ENCODE measurements around the gene STN1.

STN1 gene

DNA sequence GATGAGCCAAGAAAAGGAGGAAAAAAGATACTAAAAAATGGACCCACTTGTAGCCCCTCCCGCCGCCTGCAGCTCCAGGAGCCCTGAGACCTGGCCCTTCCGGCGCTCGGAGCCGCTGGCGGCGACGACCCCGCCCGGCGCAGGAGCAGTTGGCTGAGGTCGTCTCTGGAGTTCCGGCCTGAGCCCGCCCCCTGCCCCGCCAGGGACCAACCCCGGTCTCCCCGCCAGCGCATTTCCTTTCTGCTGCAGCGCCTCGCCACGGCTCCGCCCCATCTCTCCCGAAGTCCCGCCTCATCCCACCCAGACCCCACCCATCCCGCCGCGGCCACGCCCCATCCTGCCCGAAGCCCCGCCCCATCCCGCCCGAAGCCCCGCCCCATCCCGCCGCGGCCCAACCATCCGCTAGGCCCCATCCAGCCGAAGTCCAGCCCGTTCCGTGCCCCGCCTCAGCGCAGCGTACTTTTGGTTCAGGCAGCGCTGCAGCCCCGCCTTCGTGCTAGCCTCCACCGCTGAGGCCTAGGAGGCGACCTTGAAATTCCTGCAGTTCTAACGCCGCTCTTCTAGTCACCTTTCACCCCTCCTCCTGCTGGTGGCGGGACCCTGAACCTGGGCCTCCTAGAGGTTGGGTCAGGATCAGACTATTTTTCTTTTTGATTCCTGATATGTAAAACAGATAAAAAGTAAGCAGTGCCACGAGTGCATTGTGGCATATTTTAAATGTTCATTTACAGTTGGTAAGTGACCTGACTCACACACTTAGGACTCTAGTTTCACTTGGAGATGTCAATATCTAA lies at the start of gene STN1:
STN1 (minus strand) TSS at position 132 of the 794 bp plus-strand sequence. CDS start 590 bp downstream, outside the sequence.
- peak; percentile 96 for DNase-seq

DNA sequence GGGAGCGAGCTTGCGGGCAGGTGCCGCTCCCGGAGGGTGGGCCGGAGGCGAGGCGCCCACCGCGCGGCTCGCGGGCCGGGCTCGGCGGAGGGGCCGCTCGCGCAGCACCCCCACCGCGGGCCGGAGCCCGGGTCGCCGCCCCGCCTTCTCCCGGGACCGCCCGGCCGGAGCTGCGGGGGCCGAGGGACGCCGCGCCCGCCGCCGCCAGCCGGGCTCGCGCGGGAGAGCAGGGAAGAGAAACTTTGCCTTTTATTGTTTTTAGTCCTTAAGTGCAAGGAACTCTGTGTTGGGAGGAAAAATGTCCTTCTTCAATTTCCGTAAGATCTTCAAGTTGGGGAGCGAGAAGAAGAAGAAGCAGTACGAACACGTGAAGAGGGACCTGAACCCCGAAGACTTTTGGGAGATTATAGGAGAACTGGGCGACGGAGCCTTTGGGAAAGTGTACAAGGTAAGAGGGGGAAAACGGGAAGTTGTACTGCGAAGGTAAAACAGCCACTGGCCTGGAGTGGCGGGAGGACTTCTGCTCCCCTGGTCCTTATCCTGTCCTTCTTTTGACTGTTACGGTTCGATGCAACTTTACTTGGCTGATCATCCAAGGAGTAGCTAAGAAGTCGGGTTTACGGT lies 49.6 kb upstream of the STN1 start:
- peak; percentile 39 for DNase-seq

DNA sequence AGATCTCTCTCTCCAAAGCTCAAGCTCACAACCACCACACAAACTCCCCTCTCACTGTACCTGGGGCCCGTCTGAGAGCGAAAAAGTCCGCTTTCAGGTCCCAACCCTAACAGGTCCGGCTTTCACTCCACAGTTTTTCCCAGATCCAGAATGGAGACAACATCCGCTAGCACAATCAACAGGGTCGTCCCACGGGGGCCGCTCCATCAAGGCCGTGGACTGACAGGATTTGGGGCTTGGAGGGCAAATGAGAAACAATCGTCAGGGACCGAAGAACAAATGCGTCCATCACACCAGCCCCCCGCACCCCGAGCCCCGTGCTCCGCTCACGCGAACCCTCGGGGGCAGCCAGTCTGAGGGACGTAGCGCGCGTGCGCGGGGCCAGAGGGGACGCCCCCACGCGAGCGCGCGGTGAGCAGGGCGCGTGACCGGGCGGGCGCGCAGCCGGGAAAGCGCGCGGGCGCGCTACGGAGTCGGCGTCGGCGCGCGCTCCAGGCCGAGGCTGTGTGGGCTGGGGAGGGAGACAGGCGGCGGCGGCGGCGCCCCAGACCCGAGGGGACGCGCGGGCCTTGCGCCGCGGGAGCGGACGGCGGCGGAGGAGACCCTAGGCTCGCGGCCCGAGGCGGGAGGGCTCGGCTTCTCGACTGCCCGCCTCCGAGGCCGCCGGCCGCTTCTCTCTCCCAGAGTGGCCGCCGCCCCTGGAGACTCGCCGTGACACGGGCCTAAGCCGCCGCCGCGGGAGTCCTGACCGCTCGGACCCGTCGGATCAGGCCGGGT lies 48.9 kb upstream of the STN1 start, which contains the start of gene SLK:
SLK (plus strand) TSS at position 470 of the 777 bp plus-strand sequence. CDS start 606 bp downstream, outside the sequence.
- peak; percentile 86 for DNase-seq

GRCh38 chr10:103960103-103960502 lies 42.1 kb upstream of the STN1 start:
- DNase-seq: no peak

DNA sequence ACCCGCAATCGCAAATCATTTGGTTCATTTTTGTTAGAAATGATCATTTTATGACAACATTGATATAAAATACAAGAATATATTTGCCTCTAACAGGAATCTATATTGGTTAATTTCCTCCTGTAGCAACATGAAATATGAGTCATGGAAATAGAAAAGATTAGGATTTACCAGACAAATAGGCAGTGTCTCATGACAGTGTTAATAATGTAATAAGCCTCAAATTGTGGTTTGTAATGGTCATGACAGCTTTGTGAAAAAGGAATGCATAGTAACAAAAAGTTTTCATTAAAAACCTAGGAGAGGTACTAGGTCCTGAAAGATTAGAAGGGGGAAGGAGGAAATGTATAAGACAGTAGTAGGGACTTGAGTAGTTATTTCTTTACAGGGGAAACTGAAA lies 41.0 kb upstream of the STN1 start:
- DNase-seq: no peak

DNA sequence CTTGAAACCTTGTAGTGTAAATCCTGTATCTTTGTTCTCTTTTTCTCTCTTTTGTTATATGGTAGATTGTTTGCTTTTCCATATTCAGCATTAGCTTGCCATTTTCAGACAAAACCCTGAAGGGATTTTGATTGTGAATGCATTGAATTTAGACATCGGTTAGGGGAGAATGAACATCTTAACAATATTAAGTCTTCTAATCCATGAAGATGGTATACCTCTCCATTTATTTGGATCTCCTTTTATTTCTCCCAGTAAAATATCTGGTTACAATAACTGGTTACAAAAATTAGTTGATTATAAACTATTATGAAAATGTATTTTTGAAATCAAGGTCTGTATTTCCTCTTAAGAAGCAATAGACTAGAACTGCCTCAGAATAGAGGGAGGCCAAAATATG lies 36.6 kb upstream of the STN1 start:
- DNase-seq: no peak

DNA sequence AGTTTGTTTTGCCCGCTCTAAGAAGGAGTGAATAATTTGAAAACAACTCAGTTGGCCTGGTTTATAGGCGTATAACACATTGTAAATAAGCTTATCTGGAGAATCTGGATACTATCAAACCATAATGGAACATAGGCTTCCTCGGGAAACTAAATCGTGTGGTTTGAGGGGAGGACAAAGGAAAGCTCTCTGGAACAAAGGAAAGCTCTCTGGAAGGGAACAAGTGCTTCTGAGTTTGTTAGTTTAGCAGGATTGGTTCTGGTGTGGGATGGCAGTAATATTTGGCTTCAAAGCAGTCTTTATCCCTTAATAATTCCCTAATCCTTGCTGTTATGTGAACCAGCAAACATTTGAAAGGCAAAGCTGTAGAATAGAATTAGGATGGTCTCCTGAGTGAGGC lies 34.0 kb upstream of the STN1 start:
- DNase-seq: no peak

GRCh38 chr10:103951183-103951582 lies 33.2 kb upstream of the STN1 start:
- DNase-seq: no peak

DNA sequence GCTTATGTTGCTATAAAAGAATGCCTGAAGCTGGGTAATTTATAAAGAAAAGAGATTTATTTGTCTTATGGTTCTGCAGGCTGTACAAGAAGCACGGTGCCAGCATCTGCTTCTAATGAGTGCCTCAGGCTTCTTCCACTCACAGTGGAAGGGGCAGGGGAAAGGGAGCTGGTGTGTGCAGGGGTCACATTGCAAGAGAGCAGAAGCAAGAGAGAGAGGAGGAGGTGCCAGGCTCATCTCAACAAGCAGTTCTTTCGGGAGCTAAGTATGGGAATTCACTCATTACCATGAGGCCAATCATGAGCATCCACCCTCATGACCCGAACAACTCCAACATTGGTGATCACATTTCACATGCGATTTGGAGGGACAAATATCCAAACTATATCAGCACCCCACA lies 31.7 kb upstream of the STN1 start:
- DNase-seq: no peak

DNA sequence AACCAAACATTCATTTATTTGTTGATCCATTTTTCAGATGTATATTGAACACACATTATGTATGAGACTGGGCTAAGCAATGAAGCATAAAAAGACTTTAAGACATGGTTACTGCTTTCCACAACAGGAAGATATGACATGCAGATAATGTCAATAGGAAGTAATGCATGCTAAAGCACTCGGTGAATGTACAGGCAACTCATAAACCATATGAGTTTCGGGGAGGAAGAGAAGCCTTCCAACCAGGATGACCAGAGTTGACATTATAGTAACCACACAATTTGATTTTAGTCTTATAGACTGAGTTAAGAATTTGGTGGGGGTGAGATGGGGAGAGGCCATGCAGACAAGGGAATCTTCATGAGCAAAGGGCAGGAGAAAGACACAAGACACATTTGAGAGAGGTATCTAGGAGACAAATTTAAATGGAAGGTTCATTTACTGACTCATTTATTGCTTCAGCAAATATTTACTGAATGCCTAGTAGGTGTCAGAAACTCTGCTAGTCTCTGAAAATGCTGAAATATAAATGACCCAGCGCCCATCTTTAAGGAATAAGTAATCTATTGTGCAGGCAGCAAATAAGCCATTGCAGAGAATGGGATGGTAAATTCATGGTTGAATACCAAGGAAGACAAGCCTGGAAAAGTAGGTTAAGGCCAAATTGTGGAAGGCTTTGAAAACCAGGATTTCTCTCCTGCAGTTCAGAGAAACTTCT lies 30.0 kb upstream of the STN1 start:
- no peak for DNase-seq

GRCh38 chr10:103942866-103943265 lies 24.9 kb upstream of the STN1 start:
- no peak for DNase-seq

DNA sequence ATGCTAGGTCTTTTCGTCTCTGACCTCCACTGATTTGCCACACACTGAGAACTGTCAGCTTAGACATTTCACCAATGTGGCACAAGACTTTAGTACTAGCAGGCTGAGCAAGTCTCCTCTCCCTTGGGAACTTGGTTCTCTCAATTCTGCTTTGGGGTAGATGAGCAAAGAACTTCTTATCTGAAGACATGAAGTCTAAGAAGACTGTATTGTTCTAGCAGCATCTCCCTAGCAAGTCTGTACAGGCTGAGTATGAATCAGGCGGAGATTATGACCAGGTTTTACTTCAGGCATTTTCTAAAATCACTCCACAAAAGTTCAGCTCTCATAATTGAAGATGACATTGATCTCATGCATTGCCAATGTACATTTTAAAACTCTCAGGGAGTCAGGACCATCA lies 23.8 kb upstream of the STN1 start:
- no peak for DNase-seq

GRCh38 chr10:103939522-103939921 lies 21.5 kb upstream of the STN1 start:
- DNase-seq: no peak

DNA sequence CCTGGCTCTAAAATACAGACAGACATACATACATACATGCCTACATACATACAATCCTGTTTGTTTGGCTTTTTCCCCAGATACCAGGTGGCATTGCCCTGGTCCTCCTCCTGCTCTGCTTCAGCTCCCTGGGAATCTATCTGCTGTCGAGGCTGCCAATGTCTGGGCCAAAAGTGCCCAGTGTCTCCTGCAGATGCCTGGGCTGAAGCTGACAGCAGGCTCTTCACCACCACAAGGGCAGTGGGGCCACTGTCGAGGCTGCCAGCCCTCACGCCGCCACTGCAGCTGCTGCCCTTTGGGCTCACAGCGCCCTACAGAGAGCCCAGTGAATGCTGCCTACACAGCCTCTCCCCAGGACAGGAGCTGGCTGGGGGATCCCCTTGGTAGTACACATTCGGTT lies 18.0 kb upstream of the STN1 start:
- DNase-seq: no peak

- no peak for DNase-seq
Measured at GRCh38 chr10:103934308-103934707, 16.3 kb upstream of the STN1 start.

GRCh38 chr10:103933557-103934121 lies 15.7 kb upstream of the STN1 start:
- DNase-seq: no peak

GRCh38 chr10:103932971-103933370 lies 15.0 kb upstream of the STN1 start:
- DNase-seq: no peak

- no peak for DNase-seq
Measured at GRCh38 chr10:103932271-103932670, 14.3 kb upstream of the STN1 start.

GRCh38 chr10:103931603-103932002 lies 13.6 kb upstream of the STN1 start:
- DNase-seq: no peak

DNA sequence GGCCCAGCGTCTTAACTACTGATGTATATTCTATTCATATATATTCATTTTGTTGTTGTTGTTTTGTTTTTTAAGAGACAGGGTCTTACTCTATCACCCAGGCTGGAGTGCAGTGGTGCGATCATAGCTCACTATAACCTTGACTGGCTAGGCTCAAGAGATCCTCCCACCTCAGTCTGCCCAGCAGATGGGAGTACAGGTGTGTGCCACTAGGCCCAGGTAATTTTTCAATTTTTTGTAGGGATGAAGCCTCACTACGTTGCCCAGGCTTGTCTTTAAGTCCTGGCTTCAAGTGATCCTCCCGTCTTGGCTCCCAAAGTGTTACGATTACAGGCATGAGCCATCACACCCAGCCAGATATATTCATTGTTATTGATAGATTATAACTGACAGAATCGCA lies 12.9 kb upstream of the STN1 start:
- DNase-seq: no peak

GRCh38 chr10:103930449-103930848 lies 12.5 kb upstream of the STN1 start:
- DNase-seq: no peak

GRCh38 chr10:103929381-103929921 lies 11.5 kb upstream of the STN1 start:
- DNase-seq: no peak
